ENCODE results near the gene SNX20. TPM values are rescaled to one million over a fixed set of nuclear protein-coding genes. Genes with fewer than 3 reads are reported as not detected.

Gene SNX20
- total RNA-seq, 1 experiment from 2014 or later = 0.10 TPM

GRCh38 chr16:50674831-50675230, 6.3 kb downstream of the SNX20 start:
- intact Hi-C loops (cut with micrococcal nuclease; ENCODE audit: unreplicated experiment) = no loop called here
- CTCF ChIA-PET = interaction anchor here (1.3 kb wide), 1 partner anchor 132 kb away, joined by 7 read pairs; no protein-coding TSS in a partner anchor
- no peaks in the 10 kb centered on the region for H3K36me3 ChIP-seq (ENCODE audit: control insufficient read depth, insufficient read depth, low read length)
- ATAC-seq = no peak
- TF ChIP-seq POLR2AphosphoS5 (IDR thresholded peaks at IDR 0.05; ENCODE audit: low read depth, low read length) (no peak), SIN3A (IDR thresholded peaks at IDR 0.05; ENCODE audit: borderline replicate concordance, insufficient read depth, low read depth, low read length) (no peak), CTCF (IDR thresholded peaks at IDR 0.05) (no peak), REST (IDR thresholded peaks at IDR 0.05; ENCODE audit: insufficient read depth in 1 of 2, low read depth in 2 of 2, low read length in 1 of 2) (no peak)
- BruUV-seq (replicated peaks) = no TSS peak
- H3K4me1 ChIP-seq (ENCODE audit: control insufficient read depth, insufficient read depth, low read length) = no peaks in the 10 kb centered on the region
- H3K4me3 ChIP-seq (ENCODE audit: low read depth in 2 of 2, low read length in 2 of 2) = no peak overlapping the region
- H3K27ac ChIP-seq (ENCODE audit: low read length) = no peak overlapping the region
- DNase-seq (ENCODE audit: low read depth, low spot score) = no peak
- POLR2A ChIA-PET = no interaction called here
- in situ Hi-C loops (cut with HindIII; ENCODE audit: low pct_unique_long_range_greater_than_20kb, low sequenced_read_pairs) = no loop called here
- no peaks in the 10 kb centered on the region for H3K9me3 ChIP-seq (ENCODE audit: control insufficient read depth, insufficient read depth, low read depth, low read length)
- H3K27me3 ChIP-seq (ENCODE audit: control insufficient read depth, insufficient read depth, low read length) = no peaks in the 10 kb centered on the region

- POLR2A ChIA-PET = no interaction called here
- no peak for ATAC-seq
Measured at GRCh38 chr16:50673496-50674275, 7.4 kb downstream of the SNX20 start.

More at GRCh38 chr16:50673496-50674275, 7.4 kb downstream of the SNX20 start:
- in situ Hi-C loops (cut with HindIII; ENCODE audit: low pct_unique_long_range_greater_than_20kb, low sequenced_read_pairs) = no loop called here
- intact Hi-C loops (cut with micrococcal nuclease; ENCODE audit: unreplicated experiment) = no loop called here
- no peak overlapping the region for H3K4me3 ChIP-seq (ENCODE audit: low read depth in 2 of 2, low read length in 2 of 2)
- no peaks in the 10 kb centered on the region for H3K4me1 ChIP-seq (ENCODE audit: control insufficient read depth, insufficient read depth, low read length)
- CTCF ChIA-PET = no interaction called here
- no peak overlapping the region for H3K27ac ChIP-seq (ENCODE audit: low read length)
- TF ChIP-seq CTCF (IDR thresholded peaks at IDR 0.05) (no peak), POLR2AphosphoS5 (IDR thresholded peaks at IDR 0.05; ENCODE audit: low read depth, low read length) (no peak), TCF7L2 (IDR thresholded peaks at IDR 0.05; ENCODE audit: low read depth, low read length) (no peak), SIN3A (IDR thresholded peaks at IDR 0.05; ENCODE audit: borderline replicate concordance, insufficient read depth, low read depth, low read length) (no peak), REST (IDR thresholded peaks at IDR 0.05; ENCODE audit: insufficient read depth in 1 of 2, low read depth in 2 of 2, low read length in 1 of 2) (no peak)
- H3K9me3 ChIP-seq (ENCODE audit: control insufficient read depth, insufficient read depth, low read depth, low read length) = no peaks in the 10 kb centered on the region
- DNase-seq (ENCODE audit: low read depth, low spot score) = no peak
- no peaks in the 10 kb centered on the region for H3K27me3 ChIP-seq (ENCODE audit: control insufficient read depth, insufficient read depth, low read length)
- no TSS peak for BruUV-seq (replicated peaks)
- no peaks in the 10 kb centered on the region for H3K36me3 ChIP-seq (ENCODE audit: control insufficient read depth, insufficient read depth, low read length)
